Epidermal melanocyte (primary cell): ENCODE measurements around the gene MED29.

Experiments
- DNase-seq: peaks from one replicate; pipeline ENCODE4 v3.0.0; 2011; ENCODE audit warnings: low spot score; ENCODE audit not compliant: insufficient read length

The MED29 gene

DNA sequence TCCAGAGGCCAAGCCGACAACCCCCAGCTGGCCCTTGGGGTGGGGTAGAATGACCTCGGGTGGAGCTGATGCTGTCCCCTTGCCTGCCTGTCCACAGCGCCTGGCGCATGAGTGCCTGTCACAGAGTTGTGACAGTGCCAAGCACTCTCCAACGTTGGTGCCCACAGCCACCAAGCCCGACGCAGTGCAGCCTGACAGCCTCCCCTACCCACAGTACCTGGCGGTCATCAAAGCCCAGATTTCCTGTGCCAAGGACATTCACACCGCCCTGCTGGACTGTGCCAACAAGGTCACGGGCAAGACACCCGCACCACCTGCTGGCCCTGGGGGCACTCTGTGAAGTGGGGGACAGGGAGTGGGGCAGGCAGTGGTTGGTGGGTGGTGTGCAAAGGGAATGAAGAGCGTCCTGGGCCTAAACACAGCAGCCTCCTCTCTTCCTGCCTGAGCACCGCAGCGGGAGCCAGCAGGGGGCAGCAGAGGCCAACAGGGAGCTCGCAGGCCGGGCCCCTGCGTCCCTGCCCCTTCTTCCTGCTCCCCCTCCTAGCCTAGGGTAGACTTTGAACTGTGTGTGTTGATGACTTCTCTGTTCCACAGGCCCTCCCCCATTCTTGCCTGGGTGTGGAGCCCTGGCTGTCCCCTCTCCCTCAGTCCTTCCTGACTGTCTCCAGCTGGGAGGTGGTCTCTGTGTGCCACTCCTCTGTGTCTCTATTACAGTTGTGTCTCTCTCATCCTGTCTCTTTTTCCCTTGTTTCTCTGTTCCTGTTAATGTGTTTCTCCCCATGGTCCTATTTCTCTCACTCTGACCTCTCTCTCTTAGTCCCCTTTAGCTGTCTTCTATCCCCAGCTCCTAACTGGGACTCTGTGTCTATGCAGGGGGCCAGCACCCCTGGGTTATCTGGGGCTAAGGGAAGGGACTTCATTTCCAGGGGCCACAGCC is 6.5 kb downstream of the MED29 start:
- DNase-seq: peak; percentile 83

DNA sequence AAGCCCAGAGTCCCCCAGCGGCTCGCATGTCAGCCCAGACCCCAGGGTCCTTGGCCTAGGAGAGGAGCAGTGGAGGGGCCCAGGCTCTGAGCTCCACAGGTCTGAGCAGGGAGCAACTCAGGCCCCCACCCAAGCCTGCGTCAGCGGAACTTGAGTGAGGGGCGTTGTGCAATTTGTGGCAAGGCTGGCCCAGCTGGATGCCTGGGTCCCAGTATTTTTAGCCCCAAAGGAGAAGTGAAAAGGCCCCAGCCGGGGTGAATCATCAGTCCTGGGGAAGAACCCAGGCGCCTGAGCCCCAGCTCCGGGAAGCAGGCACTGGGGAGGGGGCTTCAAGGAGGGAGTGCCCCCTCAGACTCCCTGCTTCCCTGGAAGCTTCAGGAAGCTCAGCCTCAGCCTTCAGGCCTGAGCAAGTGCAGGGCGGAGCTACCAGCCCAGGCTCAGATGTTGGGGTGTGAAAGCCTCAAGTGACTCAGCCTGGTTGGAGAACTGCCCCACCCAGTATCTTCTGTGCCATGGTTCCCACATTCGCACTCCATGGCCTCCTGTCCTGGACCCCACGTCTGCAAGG is 7.2 kb downstream of the MED29 start:
- DNase-seq: no peak

DNA sequence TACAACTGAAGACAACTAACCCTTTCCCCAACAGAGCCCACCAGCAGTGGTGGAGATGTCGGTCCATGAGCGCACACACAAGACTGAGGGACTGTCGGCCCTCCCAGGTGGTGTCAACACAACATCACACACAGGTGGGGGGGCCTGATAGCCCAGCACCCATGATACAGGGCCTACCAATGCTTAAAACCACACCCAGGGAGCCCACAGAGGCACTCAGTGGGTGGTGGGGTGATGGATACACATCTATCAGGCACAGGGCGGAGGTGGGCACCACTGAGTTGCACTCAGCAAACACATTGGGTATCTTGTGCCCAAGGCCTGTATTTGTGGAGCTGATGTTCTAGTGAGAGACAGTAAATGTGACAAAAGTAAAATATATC is 8.5 kb downstream of the MED29 start:
- DNase-seq: no peak

DNA sequence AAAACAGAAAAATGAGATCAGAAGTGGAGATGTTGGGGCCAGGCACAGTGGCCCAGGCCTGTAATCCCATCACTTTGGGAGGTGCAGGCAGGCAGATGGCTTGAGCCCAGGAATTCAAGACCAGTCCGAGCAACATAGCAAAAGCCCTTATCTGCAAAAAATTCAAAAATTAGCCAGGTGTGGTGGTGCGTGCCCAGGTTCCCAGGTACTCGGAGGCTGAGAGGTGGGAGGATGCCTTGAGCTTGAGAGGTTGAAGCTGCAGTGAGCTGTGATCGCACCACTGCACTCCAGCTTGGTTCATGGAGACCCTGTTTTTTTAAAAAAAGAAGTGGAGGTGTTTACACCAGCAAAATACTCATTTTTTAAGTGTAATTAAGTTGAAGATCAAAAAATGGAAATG is 8.9 kb downstream of the MED29 start:
- DNase-seq: no peak

DNA sequence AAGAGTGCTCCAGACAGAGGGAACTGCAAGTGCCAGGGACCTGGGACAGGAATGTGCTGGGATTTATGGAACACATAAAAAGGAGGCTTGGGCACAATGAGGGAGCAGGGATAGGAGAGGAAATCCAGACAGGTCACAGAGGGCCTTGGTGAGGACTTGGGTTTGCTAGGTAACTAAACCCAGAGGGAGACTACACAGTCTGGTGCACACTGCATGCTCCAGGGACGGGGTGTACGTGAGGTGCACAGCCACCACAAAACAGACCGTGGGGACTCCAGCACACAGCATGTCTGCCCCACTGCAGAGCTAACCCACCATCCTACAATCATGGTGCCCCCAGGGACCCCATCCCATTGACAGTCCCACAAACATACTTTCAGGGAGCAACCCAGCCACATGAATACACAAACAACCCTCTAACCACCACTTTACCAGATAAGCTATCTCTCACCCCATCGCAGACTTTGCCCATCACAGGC is 9.9 kb downstream of the MED29 start:
- no peak for DNase-seq

DNA sequence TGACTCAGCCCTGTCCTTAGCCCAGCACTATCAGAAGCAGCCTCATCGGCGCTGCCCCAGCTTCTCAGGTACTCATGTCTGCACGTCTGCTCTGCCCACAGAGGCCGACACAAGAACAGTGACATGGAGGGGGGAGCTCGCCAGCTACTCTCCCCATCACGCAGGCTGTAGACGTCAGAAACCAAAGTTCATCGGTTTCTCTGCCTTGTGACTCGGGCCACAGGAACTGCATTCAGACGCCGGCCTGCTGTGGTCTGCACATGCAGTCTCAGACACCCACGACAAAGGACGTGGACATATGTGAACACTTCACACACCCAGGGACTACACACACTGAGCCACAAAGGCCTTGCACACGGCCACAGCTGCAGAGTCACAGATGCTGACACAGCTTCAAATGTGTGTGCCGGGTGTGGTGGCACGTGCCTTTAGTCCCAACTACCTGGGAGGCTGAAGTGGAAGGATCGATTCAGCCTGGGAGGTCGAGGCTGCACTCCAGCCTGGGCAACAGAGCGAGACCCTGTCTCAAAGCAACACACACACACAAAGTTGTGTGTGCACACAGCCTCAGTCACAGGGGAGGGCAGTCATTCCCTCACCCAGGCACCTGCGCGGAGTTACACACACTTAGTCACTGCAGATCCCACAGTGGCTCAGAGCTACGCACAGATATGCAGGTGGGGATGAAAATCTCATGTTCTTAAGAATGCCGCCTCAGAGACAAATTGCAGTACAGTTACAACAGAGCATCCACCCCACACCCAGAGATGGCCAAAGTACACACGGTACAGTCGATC is 10.6 kb downstream of the MED29 start:
- no peak for DNase-seq

DNA sequence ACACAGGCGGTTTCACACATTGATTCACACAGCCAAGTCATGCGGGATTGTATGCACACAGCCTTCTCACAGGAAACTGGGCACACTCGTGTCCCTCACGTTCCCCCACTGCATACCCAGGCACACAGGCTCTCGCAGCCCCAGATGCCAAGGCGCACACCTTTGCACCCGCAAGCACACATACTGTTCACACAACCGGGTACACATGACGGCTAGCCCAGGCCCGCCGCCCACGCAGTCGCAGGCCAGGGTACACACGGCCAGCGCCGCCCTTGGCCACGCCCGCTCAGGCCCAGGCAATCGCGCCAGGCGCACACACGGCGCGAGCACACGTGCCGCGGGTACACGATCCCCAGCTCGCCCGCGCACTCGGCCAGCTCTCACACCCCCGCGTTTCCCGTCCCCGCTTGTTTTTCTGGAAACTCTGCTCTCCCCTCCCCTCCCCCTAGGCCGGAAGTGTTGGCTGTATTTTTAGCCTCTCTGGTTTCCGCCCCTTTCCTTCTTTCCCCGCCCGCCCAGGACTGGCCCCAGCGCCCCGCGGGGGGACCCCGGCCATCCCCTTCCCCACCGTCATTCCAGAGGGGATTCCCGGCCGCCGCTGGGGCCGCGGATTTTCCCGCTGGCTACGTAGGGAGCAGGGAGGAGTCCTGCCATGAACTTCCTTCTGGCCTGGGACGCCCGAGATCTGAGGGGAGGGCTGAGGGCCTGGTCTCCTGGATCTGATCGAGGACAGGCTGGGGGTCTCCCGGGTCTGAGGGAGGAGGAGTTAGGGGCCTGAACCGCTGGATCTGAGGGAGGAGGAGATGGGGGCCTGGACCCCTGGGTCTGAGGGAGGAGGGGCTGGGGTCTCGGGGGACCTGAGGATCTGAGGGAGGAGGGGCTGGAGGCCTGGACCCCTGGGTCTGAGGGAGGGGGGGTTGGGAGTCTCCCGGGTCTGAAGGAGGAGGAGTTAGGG is 11.4 kb downstream of the MED29 start:
- peak; percentile 83 for DNase-seq

DNA sequence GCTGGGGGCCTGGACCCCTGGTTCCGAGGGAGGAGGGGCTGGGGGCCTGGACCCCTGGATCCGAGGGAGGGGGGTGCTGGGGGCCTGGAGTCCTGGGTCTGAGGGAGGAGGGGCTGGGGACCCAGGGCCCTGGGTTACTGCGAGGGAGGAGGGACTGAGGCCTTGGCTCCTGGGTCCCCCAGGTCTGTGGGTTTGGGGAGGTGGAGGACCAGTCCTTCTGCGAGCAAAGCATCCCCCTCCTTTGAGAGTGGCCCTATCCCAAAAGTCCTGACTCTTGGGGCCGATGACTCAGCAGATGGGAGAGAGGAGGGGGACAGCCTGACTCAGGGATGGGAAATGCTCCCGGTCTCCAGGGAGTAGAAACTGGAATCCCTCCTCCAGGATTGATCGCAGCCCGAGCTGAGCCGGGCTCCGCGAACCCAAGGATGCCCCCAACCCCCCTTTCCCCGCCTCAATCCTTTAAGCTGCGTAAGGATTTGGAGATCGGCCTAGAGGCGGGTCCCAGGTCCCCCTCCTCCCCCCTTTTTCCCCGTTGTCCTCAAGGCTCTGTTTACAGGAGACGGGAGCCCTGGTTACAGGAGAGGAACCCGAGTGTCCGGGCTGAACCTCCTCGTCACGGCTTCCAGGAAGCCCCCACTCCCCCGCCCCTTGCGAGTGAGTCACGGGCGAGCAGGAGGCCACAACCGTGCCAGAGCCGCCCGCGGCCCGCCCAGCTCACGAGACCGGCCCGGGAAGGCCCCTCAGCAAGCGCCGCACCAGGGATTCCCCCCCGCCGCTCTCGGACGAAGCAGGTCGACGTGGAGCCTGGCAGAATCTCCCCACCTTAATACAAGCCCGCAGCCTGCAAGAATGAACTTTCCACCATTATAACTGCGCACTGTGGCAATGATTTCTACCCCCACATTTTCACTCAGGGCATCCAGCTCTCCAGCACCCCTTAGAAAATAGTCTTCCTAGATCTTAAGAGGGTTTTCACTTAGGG is 12.4 kb downstream of the MED29 start:
- DNase-seq: peak; percentile 75

DNA sequence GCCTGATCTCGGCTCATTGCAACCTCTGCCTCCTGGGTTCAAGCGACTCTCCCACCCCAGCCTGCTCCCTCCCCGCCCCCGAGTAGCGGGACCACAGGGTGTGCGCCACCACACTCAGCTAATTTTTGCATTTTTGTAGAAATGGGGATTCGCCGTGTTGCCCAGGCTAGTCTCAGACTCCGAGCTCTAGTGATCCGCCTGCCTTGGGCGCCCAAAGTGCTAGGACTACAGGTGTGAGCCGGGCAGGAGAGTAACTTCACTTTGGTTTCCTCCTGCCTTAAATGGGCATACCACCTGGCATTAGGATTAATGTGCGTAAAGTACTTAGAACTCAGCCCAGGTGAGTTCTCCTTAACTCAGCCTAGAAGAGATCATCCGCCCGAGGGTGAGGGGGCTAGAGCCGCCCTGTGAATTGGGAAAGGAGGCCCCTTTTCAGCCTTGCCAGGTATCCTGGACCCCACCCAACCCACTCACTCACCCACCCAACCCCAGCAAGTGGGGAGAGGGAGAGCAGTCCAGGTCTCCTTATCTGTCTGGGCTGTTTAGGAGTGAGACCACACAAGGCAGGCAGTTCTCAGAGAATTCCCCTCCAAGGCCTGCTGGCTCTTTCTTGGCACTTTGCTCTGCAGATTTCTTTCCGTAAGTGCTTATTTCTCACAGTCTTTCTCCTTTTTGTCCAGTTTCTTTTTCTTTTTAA is 14.2 kb downstream of the MED29 start:
- no peak for DNase-seq

DNA sequence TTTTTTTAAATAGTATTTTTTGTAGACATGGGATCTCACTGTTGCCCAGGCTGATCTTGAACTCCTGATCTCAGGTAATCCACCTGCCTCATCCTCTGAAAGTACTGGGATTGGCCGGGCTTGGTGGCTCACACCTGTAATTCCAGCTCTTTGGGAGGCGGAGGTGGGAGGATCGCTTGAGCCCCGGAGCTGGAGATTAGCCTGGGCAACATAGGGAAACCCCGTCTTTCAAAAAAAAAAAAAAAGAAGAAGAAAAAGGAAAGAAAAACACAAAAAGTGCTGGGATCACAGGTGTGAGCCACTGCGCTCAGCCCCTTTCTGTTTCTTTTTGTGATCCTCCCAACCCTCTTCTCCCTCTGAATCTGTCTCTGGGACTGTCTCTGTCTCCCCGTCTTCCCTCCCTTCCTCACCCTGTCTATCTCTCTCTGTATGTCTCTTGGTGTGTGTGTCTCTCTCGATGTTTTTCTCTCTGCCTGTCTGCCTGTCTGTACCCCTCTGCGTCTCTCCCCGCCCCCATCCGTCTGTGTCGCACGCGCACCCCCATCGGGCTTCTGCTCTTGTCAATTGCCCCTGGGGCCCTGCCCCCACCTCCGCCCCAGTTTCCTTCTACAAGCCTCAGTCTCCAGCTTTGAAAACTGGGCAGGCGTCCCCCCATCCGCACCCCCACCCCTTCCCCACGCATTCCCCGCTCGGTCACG is 14.9 kb downstream of the MED29 start:
- no peak for DNase-seq

DNA sequence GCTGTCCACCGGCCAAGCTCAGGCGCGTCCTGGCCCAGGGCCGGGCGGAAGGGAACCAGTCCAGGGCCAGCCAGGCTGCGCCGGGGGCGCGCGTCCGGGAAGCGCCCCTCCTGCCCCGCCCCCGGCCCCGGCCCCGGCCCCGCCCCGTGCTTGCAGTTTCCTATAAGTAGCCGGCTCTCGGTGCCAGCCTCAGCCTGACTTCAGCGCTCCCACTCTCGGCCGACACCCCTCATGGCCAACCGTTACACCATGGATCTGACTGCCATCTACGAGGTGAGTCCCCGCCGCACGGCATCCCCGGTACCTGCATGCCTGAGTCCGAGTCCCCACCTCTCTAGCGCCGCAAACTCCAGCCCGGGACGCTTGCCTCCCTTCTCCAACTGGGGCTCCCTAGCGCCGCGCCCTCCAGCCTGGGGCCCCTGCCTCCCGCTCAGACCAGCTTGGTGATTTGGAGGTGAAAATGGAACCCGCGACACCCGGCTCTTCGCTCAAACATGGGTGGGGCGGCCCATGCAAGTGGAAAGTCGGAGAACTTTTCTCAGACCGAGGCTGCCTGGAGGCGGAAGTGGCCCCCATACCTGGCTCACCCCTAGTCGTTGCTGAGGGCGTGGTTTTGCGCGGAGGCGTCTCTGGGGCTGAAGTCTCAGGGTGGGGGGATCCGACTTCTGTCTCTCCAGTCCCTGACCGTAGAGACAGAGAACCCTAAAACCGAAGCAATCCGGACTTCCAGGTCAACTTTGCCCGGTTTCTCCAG is 15.7 kb downstream of the MED29 start, which contains the start of gene ZFP36:
Gene ZFP36 (plus strand): TSS at position 192 of the 754 bp plus-strand sequence. CDS start 58 bp downstream, at position 250.
- peak; percentile 92 for DNase-seq

DNA sequence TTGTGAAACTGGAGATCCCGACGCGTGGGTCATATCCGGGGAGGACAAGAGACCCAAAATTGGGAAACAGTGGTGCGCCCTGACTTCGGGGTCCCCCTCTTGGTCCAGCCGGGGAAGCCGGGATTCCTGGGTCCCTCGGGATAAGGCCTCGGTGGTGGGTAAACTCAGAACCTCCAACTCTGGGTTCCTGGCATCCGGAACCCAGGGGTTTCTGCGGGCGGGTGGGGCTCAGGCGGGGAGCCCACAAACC is 16.2 kb downstream of the MED29 start:
- no peak for DNase-seq

DNA sequence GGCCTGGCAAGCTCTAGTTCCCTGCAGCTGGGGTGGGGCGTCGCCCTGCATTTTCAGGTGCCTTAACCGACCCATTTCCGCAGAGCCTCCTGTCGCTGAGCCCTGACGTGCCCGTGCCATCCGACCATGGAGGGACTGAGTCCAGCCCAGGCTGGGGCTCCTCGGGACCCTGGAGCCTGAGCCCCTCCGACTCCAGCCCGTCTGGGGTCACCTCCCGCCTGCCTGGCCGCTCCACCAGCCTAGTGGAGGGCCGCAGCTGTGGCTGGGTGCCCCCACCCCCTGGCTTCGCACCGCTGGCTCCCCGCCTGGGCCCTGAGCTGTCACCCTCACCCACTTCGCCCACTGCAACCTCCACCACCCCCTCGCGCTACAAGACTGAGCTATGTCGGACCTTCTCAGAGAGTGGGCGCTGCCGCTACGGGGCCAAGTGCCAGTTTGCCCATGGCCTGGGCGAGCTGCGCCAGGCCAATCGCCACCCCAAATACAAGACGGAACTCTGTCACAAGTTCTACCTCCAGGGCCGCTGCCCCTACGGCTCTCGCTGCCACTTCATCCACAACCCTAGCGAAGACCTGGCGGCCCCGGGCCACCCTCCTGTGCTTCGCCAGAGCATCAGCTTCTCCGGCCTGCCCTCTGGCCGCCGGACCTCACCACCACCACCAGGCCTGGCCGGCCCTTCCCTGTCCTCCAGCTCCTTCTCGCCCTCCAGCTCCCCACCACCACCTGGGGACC is 16.6 kb downstream of the MED29 start:
- no peak for DNase-seq

DNA sequence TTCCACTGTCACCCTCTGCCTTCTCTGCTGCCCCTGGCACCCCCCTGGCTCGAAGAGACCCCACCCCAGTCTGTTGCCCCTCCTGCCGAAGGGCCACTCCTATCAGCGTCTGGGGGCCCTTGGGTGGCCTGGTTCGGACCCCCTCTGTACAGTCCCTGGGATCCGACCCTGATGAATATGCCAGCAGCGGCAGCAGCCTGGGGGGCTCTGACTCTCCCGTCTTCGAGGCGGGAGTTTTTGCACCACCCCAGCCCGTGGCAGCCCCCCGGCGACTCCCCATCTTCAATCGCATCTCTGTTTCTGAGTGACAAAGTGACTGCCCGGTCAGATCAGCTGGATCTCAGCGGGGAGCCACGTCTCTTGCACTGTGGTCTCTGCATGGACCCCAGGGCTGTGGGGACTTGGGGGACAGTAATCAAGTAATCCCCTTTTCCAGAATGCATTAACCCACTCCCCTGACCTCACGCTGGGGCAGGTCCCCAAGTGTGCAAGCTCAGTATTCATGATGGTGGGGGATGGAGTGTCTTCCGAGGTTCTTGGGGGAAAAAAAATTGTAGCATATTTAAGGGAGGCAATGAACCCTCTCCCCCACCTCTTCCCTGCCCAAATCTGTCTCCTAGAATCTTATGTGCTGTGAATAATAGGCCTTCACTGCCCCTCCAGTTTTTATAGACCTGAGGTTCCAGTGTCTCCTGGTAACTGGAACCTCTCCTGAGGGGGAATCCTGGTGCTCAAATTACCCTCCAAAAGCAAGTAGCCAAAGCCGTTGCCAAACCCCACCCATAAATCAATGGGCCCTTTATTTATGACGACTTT is 17.4 kb downstream of the MED29 start:
- DNase-seq: no peak

DNA sequence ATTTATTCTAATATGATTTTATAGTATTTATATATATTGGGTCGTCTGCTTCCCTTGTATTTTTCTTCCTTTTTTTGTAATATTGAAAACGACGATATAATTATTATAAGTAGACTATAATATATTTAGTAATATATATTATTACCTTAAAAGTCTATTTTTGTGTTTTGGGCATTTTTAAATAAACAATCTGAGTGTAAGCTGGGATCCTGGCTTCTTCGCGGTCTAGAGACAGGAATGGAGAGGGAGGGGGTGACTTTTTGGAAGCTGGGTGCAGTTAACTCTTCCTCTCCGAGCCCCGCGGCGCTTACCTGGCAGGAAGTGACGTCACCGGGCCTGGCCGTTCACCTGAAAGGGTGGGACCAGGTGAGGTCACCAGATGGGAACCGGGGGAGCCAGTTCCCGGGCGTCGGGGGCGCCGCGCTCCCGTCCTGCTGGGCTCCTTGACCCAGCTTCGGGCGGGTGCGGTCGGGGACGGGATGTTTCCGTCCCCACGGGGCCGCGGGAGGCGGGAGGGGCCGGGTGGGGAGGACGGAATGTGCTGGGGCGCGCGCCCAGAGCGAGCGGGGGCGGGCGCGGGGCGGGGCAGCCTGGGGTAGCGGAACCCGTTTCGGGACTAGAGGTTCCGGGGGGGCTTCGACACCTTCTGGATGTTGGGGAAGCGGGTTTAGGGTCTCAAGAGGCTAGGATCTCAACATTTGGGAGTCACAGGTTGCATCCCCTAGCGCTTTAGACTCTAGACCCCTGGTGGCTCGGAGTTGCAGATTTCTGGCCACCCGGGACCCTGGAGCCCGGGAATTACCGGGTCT is 18.2 kb downstream of the MED29 start:
- no peak for DNase-seq
